HTERT RPE-1 (cell line): ENCODE measurements around the gene USF3.

ENCODE experiments used
- in situ Hi-C: fragments of 300-500 bp; cut with MboI; formaldehyde crosslinking; loops from 4 replicates; pipeline ENCODE4 v1.14.3; 2020; ENCODE audit warnings: low sequenced_read_pairs

Gene USF3

DNA sequence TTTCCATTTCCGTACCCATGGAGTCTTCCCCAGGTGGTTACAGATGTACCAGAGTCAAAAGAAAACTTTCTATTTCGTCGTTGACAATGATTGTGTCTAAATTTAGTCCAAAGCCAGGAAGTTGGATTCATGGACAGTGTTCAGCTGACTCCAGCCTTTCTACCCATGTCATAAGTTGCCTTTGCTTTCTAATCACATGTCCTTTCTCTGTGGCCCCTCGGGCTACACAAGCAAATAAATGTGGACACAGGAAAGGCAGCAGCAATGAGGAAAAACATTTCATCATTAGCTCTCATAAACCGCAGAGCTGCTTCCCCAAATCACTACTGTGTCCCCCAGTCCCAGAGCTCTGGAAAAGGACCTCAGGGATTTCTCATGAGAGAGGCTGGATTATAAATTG lies 82.0 kb downstream of the USF3 start:
- in situ Hi-C loops: no loop called here

DNA sequence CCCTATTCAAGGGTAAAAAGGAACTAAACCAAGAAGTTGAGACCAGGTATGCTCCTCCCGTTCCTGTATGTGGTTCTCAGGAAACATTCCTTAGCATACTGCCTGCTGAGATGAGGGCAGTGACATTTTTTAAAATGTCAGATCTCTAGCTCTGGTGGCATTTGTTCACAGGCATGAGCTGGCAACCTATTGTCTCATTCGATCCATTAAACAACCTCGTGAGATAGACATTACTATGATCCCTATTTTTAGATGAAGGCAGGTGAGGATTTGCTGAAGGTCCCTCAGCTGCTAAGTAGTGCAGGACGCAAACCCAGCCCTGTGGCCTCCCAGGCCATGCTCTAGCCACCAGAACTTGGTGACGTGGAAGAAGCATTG lies 89.2 kb downstream of the USF3 start:
- in situ Hi-C loops: no loop called here

DNA sequence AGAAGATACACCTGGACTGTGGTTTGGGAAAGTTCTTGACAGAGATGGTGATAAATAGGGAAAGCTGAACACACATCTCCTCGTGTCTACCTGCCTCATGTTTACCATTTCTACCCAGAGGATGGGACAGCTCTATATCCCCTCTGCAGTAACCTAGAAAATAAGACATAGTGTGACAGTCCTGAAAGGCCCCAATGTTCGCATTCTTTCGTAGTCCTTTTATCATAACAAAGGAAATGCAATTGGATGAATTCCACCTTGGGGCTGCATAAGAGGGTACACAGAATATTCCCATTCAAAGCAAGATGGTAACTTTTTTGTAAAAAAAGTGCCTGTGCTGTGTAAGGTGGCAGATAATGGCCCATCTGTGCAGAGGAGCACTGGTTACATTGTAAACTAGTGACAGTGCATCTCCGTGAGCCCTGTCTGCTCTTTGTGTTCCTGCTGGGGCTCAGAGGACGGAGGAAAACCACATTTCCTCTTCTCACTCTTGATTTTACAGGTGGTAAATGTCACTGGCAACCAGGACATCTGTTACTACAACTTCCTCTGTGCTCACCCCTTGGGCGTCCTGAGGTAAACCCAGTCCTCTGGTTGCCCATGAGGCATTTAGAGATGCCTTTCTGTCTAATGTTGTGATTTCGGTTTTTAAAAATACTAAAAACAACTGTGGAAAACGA lies 89.8 kb downstream of the USF3 start:
- in situ Hi-C loops: no loop called here

DNA sequence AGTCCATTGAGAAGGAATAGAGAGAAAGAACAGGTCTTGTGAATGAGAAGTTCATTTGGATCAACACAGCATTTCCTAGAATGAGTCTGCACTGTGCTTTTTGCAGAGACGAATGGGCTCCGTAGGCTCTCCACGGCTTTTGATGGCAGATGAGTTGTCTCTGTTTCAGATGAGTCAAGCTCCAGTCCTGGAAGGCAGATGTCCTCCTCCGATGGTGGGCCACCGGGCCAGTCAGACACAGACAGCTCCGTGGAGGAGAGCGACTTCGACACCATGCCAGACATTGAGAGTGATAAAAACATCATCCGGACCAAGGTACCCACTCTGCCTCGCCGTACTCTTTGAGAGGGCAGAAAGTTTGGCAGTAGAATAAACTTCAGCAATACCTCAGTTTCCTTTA lies 93.6 kb downstream of the USF3 start:
- in situ Hi-C loops: no loop called here

GRCh38 chr3:113602256-113602655 lies 94.2 kb downstream of the USF3 start:
- in situ Hi-C loops: no loop called here

- in situ Hi-C loops: no loop called here
Observed at GRCh38 chr3:113601240-113601639, 95.2 kb downstream of the USF3 start.

GRCh38 chr3:113600418-113601182 lies 95.8 kb downstream of the USF3 start:
- in situ Hi-C loops: no loop called here
